Adrenal gland (tissue), 19 donors: Measurements from ENCODE around the gene SLC26A5. TPM values are rescaled to one million over a fixed set of nuclear protein-coding genes. Genes with fewer than 3 reads are reported as not detected.
"Not testable (repeated sequence)": the region's sequence is repeated elsewhere in the genome, so short reads cannot be mapped to it uniquely, and the experiment has no call there.

Source experiments
- DNase-seq, 7 donors: peaks; one replicate each; pipeline ENCODE4 v3.0.0-alpha.2; 2019 to 2020
- H3K27ac ChIP-seq, 5 donors: fragments of 200-600 bp; sonication (generic) in 4 of 5; 1 replicate in 3 of 5; 2 replicates in 2 of 5; pipeline versions ENCODE4 v1.5.1 to v1.8.0; 2016 to 2020; ENCODE audit warnings: mild to moderate bottlenecking in 1 of 5
- H3K27me3 ChIP-seq: fragments of 200-600 bp; 2 replicates; pipeline ENCODE4 v1.8.0; 2021
- H3K36me3 ChIP-seq, 2 donors: fragments of 200-600 bp; replicated peaks in 1 of 2; 1 replicate in 1 of 2; 2 replicates in 1 of 2; pipeline versions ENCODE4 v1.5.1 to v1.8.0; 2018 to 2022
- H3K4me1 ChIP-seq, 2 donors: fragments of 200-600 bp; replicated peaks in 1 of 2; 1 replicate in 1 of 2; 2 replicates in 1 of 2; pipeline versions ENCODE4 v1.5.1 to v1.8.0; 2018 to 2021
- H3K4me3 ChIP-seq, 4 donors: fragments of 200-600 bp; sonication (generic) in 3 of 4; one replicate each; pipeline ENCODE4 v1.5.1; 2016 to 2018
- H3K9me3 ChIP-seq, 3 donors: fragments of 200-600 bp; sonication (generic) in 1 of 3; replicated peaks in 1 of 3; 1 replicate in 2 of 3; 2 replicates in 1 of 3; pipeline versions ENCODE4 v1.5.1 to v1.8.0; 2016 to 2021
- POLR2A ChIP-seq, 2 donors: fragments of 450-650 bp; IDR thresholded peaks; one replicate each; pipeline ENCODE4 v1.6.1; 2017; ENCODE audit warnings: antibody characterized with exemption in 2 of 2, mild to moderate bottlenecking in 2 of 2, moderate library complexity in 1 of 2
- WGBS, 4 donors: extraction: QIAGEN DNeasy Blood & Tissue Kit in 2 of 4; methylation state at CpG; one replicate each; pipeline versions ENCODE4 v1.1.5 to v1.1.7; 2013 to 2017; 5-methylcytosine and 5-hydroxymethylcytosine counted together
- intact Hi-C, 2 donors: fragments of 100-400 bp; cut with DNase I; formaldehyde crosslinking; loops; one replicate each; pipeline versions ENCODE4 v1.14.1 to v1.15.0; 2022 to 2023
- long read RNA-seq, 10 donors: library from polyadenylated mRNA in 3 of 10; unstranded in 2 of 10; stranded (forward) in 1 of 10; transcript quantifications; one replicate each; pipeline ENCODE4 v2.0.0 and lab custom pipeline, GENCODE V29; 2021 to 2026
- polyA plus RNA-seq, 3 donors: library from polyadenylated mRNA; stranded (reverse); fragments of 200-250 nt in 2 of 3; fragments of 350-450 nt in 1 of 3; fragmentation: Illumina TruSeq in 1 of 3; extraction: RNeasy Lipid Tissue Mini Kit (QIAGEN cat#74804) in 1 of 3; gene quantifications; one replicate each; pipeline ENCODE4 v1.2.3, GENCODE V29; 2013 to 2014
- total RNA-seq, 9 donors: library from RNA; depleted of rRNA in 4 of 9; stranded (reverse); fragments of >200 nt in 4 of 9; fragments of 120-200 nt in 1 of 9; fragmentation: NEBNext Ultra II Directional in 1 of 9; extraction: Animal tissue kit (Norgen Biotek cat#: 25700) in 1 of 9; gene quantifications; one replicate each; pipeline versions ENCODE4 v1.1.0 to v1.2.4, GENCODE V29; 2013 to 2023
- TF ChIP-seq, protein P1 (sequence below), 6 experiments: fragments of 450-650 bp in 4 of 6; fragments of 200-600 bp in 2 of 6; sonication (generic) in 1 of 6; IDR thresholded peaks; 1 replicate in 5 of 6; 2 replicates in 1 of 6; pipeline versions ENCODE4 v1.5.1 to v1.8.0; 2016 to 2021; ENCODE audit warnings: antibody characterized with exemption in 6 of 6, mild to moderate bottlenecking in 2 of 6, moderate library complexity in 1 of 6
- donor health status: healthy with polysubstance abuse.
- donor health status: Bipolar disorder and iron deficiency.
- donor health status: DM: yes; HTN: yes; CAD: no.
- donor health status: DM: no; HTN: no; CAD: no.
- donor health status: DM: no; HTN: no; CAD: no.
- donor health status: DM: yes; HTN: yes; CAD: no.

SLC26A5 gene
- under 1 TPM in 6 of 9 donors, not detected in 3; 0.14 to 0.50 (median 0.38) TPM for total RNA-seq
- under 1 TPM; 0.20 to 0.56 (median 0.22) TPM for polyA plus RNA-seq
- long read RNA-seq, donor 1, partial matches to known transcripts: 336 of 342 reads
- long read RNA-seq, donor 1, other reads (novel, unspliced or antisense): 6 of 342 reads
- long read RNA-seq, donor 2, partial matches to known transcripts: 201 of 201 reads
- long read RNA-seq, donor 2, other reads (novel, unspliced or antisense): 0 of 201 reads
- long read RNA-seq, donor 3, partial matches to known transcripts: 319 of 324 reads
- long read RNA-seq, donor 3, other reads (novel, unspliced or antisense): 5 of 324 reads
- long read RNA-seq, donor 4: 0 reads
- long read RNA-seq, donor 5: 0 reads
- long read RNA-seq, donor 6, partial matches to known transcripts: 0 of 1 reads
- long read RNA-seq, donor 6, other reads (novel, unspliced or antisense): 1 of 1 reads
- long read RNA-seq, donor 7, partial matches to known transcripts: 116 of 152 reads
- long read RNA-seq, donor 7, other reads (novel, unspliced or antisense): 36 of 152 reads
- long read RNA-seq, donor 8: 0 reads
- long read RNA-seq, donor 9, partial matches to known transcripts: 242 of 242 reads
- long read RNA-seq, donor 9, other reads (novel, unspliced or antisense): 0 of 242 reads
- long read RNA-seq, donor 10: 0 reads

GRCh38 chr7:103446049-103446520 lies at the start of gene SLC26A5:
TSS of gene SLC26A5 (minus strand) at chr7:103446207. CDS start at chr7:103421514, 24,693 bp downstream.
- Histone ChIP-seq H3K4me3 (peak within 1 kb of the TSS in 1 of 4 donors; percentile 45), H3K36me3 (no peaks in the 10 kb centered on the region), H3K4me1 (no peaks in the 10 kb centered on the region), H3K27ac (peak within 1 kb of the TSS in 1 of 5 donors; percentile 44), H3K27me3 (peaks cover 32% of the 10 kb centered on the region), H3K9me3 (no peaks in the 10 kb centered on the region)
- WGBS, 4 donors: 5 to 20% (median 13%) methylated on average over 6 to 54 of the region's 54 CpGs
- no peak for DNase-seq
- TF ChIP-seq, protein P1, sequence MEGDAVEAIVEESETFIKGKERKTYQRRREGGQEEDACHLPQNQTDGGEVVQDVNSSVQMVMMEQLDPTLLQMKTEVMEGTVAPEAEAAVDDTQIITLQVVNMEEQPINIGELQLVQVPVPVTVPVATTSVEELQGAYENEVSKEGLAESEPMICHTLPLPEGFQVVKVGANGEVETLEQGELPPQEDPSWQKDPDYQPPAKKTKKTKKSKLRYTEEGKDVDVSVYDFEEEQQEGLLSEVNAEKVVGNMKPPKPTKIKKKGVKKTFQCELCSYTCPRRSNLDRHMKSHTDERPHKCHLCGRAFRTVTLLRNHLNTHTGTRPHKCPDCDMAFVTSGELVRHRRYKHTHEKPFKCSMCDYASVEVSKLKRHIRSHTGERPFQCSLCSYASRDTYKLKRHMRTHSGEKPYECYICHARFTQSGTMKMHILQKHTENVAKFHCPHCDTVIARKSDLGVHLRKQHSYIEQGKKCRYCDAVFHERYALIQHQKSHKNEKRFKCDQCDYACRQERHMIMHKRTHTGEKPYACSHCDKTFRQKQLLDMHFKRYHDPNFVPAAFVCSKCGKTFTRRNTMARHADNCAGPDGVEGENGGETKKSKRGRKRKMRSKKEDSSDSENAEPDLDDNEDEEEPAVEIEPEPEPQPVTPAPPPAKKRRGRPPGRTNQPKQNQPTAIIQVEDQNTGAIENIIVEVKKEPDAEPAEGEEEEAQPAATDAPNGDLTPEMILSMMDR (IDR thresholded peaks at IDR 0.05): no peak
- no peak for TF ChIP-seq POLR2A (IDR thresholded peaks at IDR 0.05)
- intact Hi-C loops: no loop called here

DNA sequence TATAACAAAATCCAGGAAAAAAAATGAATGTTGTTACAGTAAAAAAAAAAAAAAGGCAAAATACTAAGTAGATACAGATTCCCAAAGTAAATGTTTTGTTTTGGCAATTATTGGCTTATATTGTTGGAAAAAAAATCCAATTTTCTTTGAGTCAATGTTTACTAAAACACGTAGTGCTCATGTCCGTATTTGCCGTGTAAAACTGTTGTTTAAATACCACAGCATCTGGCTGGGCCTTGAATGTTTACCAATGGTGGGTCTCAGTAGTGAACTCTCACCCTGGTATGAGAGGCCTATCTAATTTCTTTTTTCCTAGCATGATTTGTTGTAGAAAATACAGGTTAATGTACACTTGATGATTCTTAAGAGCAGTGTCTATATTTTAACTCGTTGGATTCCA lies 41.4 kb upstream of the SLC26A5 start:
- H3K36me3 ChIP-seq: no peaks in the 10 kb centered on the region
- intact Hi-C loops: no loop called here
- no peak for DNase-seq
- no peaks in the 10 kb centered on the region for H3K27me3 ChIP-seq
- TF ChIP-seq, protein P1 (IDR thresholded peaks at IDR 0.05): no peak
- TF ChIP-seq POLR2A (IDR thresholded peaks at IDR 0.05): no peak
- WGBS, 4 donors: 81 to 92% (median 89%) methylated on average over 4 of the region's 4 CpGs
- H3K27ac ChIP-seq: no peak overlapping the region
- H3K9me3 ChIP-seq: no peaks in the 10 kb centered on the region
- no peak overlapping the region for H3K4me3 ChIP-seq
- no peaks in the 10 kb centered on the region for H3K4me1 ChIP-seq

DNA sequence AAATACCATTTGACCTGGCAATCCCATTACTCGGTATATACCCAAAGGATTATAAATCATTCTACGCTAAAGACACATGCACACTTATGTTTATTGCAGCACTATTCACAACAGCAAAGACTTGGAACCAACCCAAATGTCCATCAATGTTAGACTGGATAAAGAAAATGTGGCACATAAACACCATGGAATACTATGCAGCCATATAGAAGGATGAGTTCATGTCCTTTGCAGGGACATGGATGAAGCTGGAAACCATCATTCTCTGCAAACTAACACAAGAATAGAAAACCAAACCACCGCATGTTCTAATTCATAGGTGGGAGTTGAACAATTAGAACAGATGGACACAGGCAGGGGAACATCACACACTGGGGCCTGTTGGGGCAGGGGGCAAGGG lies 40.9 kb upstream of the SLC26A5 start:
- intact Hi-C loops, H3K36me3 ChIP-seq, H3K27me3 ChIP-seq, H3K27ac ChIP-seq, DNase-seq, H3K4me3 ChIP-seq, H3K4me1 ChIP-seq, H3K9me3 ChIP-seq: not testable (repeated sequence)
- WGBS, 4 donors: 95 to 98% (median 96%) methylated on average over 3 of the region's 3 CpGs

DNA sequence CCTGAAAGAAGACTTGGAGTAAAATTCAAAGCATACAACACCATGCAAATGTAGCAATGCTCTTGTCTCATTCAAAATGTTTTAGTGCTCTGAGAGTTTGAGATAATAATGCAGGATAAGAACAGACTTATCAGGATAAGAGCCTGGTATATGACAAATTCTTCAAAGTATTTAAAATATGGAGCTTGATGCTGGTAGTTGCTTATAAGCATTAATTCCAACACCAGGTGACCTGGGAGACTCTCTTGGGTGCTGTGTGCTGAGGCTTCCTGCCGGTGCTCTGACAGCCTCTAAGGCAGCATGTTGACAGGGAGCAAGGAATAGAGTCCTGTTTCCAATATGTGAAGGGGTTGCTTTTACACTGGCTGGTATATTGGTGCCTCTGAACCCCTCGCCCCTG lies 34.8 kb upstream of the SLC26A5 start:
- TF ChIP-seq POLR2A (IDR thresholded peaks at IDR 0.05): no peak
- TF ChIP-seq, protein P1 (IDR thresholded peaks at IDR 0.05): no peak
- no peak for DNase-seq
- Histone ChIP-seq H3K4me1 (no peaks in the 10 kb centered on the region), H3K9me3 (no peaks in the 10 kb centered on the region), H3K4me3 (no peak overlapping the region), H3K36me3 (no peaks in the 10 kb centered on the region), H3K27ac (no peak overlapping the region), H3K27me3 (no peaks in the 10 kb centered on the region)
- 70 to 90% (median 75%) methylated on average over 2 of the region's 2 CpGs for WGBS, 4 donors
- intact Hi-C loops: no loop called here
